Stimulated activated CD4-positive, alpha-beta T cell treated with anti-CD3 and anti-CD28 coated beads, Interleukin-2, amount 100 ng/mL, for 48 hours (primary cell): ENCODE data around the gene MRM2.

Experiments used
- DNase-seq, 2 donors: peaks; one replicate each; pipeline ENCODE4 v3.0.0-alpha.2; 2020

MRM2 gene

DNA sequence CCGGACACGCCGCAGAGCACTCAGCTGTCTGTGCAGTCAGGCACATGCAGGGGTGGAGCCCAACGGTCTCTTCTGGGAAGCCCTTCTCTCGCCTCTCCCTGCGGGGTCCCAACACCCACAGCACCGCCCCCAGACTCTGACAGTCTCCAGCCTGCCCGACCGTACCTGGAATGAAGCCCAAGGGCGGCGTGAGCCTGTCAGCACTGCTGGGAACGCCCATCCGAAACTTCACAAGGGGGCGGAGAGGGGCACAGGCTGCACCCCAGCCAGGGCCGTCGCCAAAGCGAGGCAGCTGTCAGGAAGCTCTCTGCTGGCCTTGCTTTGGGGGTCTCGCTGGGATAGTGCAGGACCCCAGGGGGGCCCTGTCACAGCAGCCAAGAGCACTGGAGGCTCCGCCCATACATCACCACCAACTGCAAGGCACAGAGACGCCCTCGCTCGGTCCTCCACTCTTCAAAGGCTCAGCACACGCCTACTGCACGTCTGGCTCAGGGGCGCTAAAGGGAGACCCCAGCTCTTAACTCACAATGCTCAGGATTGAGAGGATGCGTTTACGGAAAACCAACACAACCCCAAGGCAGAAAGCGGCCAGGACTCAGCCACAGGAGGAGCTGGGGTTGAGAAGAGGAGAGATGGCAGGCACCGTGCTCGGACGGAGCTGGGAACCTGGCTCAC lies 40.2 kb downstream of the MRM2 start:
- DNase-seq = no peak

DNA sequence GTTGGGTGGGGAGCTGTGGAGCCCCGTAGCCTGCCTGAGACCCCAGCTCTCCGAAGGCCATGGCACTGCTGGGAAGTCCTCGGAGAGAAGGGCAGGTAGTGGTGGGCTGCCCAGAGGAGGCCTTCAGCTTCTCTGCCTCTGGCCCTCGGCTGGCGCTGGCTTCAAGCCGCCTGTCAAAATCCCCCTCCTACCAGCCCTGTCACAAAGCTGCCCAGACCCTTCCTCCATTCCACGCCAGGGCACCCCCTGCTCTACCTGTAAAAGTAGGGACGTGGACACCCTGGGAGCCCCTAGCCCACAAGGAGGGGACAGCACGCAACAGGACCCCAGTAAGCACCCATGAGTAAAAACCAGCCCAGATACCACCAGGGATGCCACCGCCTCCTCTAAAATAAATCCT lies 40.9 kb downstream of the MRM2 start:
- DNase-seq = no peak

DNA sequence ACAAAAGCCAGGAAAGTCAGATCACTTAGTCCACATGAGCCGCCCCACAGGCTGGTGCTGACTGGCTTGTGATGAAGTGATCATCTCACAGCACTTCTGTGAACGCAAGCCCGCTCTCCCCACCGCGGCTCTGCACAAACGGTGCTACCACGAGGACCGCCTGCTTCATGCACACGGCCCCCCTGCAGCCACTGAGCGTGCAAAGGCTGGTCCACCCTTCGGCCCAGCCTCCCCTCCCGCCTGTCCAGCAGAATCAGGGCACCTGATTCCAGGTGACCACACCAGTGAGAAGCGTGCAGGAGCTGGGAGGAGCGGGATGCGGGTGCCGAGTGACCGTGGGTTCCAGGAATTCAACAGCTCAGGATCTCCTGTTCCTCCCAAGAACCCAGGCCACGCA lies 41.4 kb downstream of the MRM2 start:
- DNase-seq = no peak

DNA sequence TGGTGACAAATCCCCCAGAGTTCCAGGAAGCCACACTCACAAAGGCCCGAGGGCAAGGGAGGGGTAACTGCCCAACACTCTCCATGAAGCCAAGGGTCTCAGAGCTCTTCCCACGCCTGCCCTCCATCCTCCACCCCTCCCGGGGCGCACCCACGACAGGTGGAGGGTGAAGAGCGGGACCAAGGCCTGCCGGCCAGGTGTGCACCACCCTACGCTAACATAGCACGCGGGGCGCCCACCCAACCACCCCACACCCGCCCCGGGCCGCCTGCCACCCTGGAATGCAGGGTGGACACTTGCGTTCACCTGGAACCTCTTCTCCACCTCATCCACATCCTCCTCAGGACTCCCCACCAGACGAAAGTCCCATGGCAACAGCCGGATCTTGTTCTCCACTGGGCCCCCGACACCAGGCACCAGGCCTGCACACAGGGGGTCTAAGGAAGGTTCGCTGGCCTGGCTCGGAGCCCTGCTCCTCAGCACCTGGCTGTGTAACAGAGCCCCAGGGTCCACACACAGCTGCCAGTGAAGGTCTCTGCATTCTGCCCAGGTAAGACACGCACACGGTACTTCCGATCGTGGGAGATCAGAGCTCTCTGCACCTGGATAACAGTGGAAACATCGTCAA lies 41.9 kb downstream of the MRM2 start:
- no peak for DNase-seq

DNA sequence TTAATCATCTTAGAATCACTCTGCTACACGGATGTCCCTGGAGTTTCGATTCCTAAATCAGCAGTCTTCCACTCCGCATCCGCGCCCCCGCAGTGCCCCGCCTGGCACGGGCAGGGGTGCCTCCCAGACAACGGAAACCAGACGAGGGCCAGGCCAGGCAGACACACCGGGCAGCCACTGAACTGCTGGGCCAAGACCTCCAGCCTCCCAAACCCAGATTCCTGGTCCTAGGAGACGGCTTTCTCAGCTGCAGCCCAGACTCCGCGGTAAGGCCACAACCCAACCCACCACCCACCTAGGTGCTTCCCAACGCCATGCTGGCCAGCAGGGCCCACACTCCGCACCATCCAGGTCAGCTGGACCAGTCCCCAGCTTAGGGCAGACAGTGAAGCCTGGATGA lies 42.5 kb downstream of the MRM2 start:
- no peak for DNase-seq

DNA sequence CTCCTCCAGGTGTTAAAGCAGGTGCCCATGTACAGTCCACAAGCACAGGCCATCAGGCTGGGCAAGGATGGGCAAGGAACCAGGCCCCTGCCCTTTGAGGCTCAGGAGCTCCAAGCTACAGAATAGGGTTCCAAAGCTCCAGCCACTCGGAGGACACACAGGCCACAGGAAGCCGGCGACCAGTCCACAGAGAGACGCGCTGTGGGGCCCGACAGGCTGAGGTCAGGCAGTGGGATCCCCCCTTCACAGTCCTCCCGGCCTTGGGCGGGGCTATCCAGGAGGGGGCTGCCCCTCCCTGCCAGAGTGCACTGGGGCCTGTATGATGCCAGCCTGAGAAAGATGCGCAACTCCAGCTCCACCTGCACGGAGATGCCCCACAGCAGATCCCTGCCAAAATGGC lies 43.2 kb downstream of the MRM2 start:
- no peak for DNase-seq

DNA sequence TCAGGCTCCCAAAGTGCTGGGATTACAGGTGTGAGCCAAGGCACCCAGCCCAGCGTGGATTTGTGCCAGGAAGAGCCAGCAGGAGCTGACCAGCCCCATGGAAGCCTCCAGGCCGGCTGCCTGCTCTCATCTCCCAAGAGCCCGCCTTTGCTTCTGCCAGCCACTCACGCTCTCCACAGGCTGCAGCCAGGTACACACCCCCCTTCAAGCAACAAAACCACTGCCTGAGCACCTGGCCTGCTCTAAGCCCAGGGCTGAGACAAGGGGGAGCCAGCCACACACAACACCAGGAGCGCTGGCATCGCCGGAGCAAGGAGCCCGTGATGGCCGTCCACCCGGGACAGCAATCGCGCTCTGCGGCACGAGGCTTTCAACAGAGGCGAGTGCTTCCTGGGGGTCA lies 43.8 kb downstream of the MRM2 start:
- no peak for DNase-seq

DNA sequence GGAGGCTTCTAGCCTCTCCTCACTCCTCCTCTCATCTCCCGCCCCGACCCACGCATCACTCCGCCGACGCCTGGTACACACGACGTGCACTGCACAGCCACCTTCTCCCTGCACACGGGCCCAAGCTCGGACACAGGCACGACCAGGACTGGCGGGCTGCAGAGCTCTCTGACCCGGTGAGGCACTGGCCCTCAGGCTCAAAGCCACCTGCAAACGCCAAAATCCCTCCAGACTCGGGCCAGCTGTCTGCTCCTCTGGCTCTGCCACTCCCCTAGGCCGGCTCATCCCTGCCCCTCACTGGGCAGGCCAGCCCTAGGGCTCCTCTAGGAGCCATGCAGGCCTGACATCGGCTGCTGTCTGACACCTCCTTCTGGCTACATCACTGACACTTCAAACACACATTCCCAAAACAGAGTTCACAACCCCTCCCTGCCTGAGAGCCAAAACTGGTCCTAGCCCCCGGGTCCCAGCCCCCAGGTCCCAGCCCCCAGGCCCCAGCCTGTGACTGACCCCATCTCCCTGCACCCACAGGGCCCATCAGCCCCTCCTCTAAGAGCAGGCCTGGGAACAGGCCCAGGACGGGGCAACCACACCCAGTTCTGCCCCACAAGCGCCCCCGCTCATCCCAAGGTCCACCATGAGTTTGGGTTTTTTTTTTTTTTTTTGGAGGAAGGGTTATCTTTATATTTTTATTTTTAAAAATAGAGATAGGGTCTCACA lies 44.4 kb downstream of the MRM2 start:
- no peak for DNase-seq

DNA sequence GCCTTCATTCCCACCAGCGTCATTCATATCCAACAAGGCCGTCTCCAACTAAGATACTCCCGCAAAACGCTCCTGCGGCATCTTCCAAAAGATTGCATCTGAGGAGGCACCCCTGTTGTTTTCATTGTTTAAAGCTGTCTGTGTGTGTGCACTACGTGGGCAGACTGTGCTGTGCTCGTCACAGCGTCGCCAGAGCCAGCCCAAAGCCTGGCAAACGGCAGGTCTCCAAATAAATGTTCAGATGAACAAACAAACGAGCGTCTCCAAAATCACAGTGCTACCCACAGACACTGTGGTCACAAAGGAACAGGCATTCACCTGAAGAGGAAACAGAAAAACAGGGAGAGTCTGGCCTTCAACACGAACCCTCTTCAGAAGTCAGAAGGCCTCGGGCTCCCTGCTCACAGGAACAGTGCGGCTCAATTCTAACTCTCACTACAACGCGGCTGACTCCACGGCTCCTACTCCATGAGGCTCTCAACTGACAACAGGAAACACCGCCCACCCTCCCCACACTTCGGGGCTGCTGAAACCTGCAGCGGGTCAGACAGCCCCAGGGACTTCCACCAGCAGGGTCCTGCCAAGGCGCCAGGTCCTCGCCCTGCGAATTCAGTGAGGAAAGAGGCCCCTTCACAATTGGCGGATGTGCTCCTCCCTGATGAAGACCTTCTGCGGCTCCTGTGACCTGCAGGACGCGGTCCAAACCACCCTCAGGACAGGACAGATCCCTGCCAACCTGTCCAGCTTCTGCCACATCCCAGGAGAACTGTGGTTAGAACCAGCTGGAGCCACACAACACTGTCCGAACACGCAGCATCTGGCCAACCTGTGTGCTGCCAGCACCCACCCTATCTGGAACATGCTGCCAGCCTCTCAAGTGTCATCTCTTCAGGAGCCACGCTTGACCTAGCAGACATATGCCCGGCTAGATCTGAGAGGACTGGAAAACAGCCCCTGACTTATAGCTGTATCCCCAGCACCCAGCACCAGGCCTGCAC lies 45.3 kb downstream of the MRM2 start:
- no peak for DNase-seq

DNA sequence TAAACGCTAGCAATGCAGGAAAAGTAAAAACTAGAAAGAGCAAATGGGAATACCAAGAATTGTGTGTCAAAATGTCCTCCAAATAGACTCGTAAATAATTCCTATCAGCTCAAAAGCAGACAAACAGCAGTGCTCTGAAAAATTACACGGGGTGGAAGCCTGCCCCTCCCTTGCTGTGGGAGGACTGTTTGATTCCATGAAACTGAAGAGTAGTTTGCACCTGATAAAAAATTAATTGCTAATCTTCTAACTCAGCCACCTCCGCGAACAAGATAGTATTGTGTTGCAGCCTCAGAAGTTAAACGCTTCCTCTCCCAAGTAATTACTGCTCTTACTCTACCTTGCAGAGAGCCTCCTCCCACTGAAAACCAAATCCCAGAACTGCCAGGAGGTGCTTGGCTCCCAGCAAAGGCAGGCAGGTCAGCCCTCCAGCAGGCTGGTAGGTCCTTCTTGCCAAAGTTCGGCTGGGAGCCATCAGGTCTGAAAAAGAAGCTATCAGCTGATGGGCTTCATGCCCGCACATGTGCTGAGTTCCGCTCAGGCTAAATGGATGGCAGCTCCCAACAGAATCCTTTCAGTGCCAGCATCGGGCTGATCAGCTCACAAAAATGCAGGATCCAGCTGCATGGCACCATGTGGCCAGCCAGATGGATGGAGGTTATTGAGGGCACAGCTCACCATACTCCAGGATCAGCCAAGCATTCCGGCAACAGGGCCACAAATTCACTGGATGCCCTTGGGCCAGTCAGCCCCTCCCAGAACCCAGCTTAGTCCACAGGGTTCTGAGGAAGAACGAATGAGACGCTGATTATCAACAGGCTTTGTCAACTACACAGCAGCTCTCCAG lies 46.4 kb downstream of the MRM2 start:
- no peak for DNase-seq

DNA sequence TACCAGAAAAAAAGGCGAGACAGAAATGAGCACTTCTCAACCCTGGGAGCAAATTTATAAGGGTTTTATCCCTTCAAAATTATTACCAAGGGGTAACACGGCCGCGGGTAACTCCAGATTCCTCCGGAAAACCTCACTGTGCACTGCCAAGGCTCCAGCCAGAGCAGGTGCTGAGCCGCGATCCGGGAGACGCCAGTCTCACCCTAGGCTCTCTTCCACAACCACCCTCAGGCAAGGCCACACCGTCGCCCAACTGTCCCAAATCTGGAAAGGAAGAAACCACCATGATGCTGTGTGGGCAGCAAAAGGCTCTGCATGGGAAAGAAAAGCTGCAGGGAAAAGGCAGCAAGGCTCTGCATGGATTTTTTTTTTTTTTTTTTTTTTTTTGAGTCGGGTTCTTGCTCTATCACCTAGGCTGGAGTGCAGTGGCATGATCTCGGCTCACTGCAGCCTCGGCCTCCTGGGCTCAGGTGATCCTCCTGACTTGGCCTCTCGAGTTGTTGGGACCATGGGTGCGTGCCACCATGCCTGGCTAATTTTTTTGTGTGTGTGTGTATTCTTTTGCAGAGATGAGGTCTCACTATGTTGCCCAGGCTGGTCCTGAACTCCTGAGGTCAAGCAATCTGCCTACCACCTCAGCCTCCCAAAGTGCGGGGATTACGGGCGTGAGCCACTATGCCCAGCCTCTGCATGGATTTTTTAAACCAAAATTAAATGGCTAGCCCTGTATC lies 48.3 kb downstream of the MRM2 start:
- DNase-seq = no peak

DNA sequence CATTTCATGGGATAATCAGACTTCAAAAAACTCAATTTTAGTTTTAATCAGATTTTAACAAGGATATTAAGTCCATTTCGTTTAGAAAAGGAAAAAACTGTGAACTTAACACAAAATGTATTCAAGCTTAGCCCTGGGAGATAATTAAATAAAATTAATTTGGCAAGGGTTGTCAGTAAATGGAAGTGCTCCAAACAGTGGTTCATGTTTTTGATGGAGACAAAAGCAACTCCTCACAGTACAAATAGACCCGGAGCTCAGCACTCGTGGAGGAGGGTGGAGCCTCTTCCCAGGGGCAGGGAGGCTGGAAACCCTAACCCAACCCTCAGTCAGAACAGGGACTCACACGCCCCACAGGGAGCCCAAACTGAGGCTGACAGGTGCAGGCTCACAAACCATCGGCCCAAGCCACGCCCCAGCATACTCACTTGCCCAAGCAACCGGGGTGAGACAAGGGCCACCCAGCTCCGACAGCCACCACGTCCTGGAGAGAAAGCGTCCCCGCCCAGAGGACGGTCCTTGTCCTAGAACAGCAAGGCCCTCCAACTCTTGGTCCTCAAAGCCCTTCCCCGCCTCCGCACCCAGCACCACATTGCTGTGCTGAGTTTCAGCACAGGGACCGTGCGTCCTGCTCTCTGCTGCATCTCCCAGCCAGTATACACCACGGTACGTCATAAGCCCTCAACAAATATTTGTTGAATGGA lies 49.0 kb downstream of the MRM2 start:
- no peak for DNase-seq

DNA sequence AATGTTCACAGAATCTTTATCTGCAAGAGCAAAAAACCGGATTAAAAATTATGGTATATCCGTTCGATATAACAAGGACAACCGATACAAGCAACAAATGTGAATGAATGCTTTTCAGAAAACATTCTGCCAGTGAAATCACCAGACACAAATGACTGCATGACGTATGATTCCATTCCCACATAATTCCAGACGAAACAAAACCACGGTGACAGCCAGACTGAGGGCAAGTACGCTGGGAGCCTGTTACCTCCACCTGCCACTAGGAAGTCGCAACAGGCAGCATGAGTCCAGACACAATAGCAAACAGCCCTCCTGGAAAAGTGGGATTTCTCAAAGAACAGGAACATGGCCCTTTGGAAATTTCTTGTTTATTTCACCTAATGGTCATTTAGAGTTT lies 51.0 kb downstream of the MRM2 start:
- no peak for DNase-seq

DNA sequence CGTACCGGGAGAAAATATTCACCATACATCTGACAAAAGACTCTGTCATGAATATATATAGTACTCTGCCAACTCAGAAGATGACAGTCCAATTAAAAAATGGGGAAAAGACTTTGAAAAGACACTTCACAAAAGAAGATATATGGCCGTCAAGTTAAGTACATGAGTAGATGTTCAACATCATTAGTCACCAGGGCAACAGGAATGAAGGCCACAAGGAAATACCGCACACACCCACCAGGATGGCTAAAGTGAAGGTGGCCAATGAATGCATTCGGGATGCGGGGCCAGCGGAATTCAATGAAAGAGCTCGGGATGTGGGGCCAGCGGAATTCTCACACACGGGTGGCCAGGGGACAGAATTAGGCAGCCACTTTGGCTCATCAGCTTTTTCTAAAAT lies 51.5 kb downstream of the MRM2 start:
- no peak for DNase-seq

DNA sequence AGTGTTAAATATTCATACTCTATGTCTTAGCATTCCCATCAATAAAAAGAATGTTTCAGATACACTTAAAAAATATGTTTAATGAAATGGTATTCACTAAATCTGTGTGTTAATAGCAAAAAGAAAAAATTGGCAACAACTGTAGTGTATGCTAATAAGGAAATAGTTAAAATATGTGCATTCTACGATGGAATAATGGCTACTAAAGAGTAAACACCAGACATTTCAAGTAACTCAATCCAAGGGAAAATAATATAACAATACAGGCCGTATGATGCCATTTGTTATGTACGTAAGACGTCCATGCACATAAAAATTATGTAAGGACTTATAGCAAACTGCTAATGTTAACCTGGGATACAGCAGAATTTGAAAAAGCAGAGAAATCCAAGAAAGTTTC lies 55.8 kb downstream of the MRM2 start:
- DNase-seq = no peak

DNA sequence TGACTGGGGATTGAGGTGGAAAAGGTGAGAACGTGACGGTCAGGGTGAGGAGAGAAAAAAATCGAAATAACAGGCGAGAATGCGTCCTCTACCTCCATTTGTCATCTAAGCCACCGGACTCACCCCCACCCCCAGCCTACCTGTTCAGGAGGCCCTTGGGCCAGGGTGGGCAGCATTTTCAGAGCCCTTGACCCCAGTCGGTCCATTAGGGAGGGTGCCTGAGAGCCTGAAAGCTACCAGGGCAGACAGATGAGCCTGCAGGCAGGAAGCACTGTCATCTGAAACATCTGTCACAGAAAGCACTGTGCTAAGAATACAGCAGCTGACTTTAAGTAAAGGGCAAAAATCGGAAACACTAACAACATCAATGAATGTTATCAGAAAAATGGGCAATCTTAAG lies 56.3 kb downstream of the MRM2 start:
- DNase-seq = no peak
